A549 (cell line): Measurements from ENCODE around the gene NTRK2. TPM values are rescaled to one million over a fixed set of nuclear protein-coding genes. Genes with fewer than 3 reads are reported as not detected.

Experiments
- ATAC-seq, 2 experiments: fragments of 200-7000 bp in 1 of 2; fragments of >200 bp in 1 of 2; cut with Nextera tagmentation in 1 of 2; cut with Tn5 transposase in 1 of 2; 3 replicates each; pipeline versions ENCODE4 v1.8.0 to v1.9.1; 2018 to 2020; ENCODE audit warnings: mild to moderate bottlenecking in 1 of 2, moderate library complexity in 1 of 2
- CTCF ChIA-PET: fragments of 300-600 bp; sonication (Branson Sonifier 250); formaldehyde crosslinking; extraction: SDS; loops from one replicate; lab custom pipeline; 2021; ENCODE audit warnings: antibody characterized with exemption, inconsistent platforms; lab: Yijun Ruan, JAX
- POLR2A ChIA-PET: fragments of 350-600 bp; formaldehyde crosslinking; extraction: SDS; loops from one replicate; lab custom pipeline; 2021; ENCODE audit warnings: antibody characterized with exemption, inconsistent platforms; lab: Yijun Ruan, JAX
- DNase-seq, 2 experiments: peaks; one replicate each; pipeline versions ENCODE4 v3.0.0 to v3.0.0-alpha.2; 2011 to 2016; ENCODE audit warnings: low read depth in 1 of 2, low spot score in 1 of 2
- FAIRE-seq: peaks from 2 replicates; lab custom pipeline; 2011; peaks lifted over from hg19 to GRCh38; lab: Jason Lieb, UNC
- H3K27ac ChIP-seq, 2 experiments: fragments of >200 bp; sonication (Bioruptor Twin); formaldehyde crosslinking; 3 replicates each; pipeline ENCODE4 v1.5.1; 2016 to 2017
- H3K4me1 ChIP-seq: fragments of >200 bp; sonication (Bioruptor Twin); formaldehyde crosslinking; 3 replicates; pipeline ENCODE4 v1.6.1; 2016
- H3K4me2 ChIP-seq: fragments of >200 bp; sonication (Bioruptor Twin); formaldehyde crosslinking; 3 replicates; pipeline ENCODE4 v1.6.1; 2016
- H3K4me3 ChIP-seq: fragments of >200 bp; sonication (Bioruptor Twin); formaldehyde crosslinking; 3 replicates; pipeline ENCODE4 v1.5.1; 2016
- H3K9me3 ChIP-seq: fragments of >200 bp; sonication (Bioruptor Twin); formaldehyde crosslinking; 3 replicates; pipeline ENCODE4 v1.6.1; 2016
- CHD2 ChIP-seq: fragments of 150-350 bp; IDR thresholded peaks from 2 replicates; pipeline ENCODE4 v1.6.1; 2014; ENCODE audit warnings: low read length; ENCODE audit not compliant: partially characterized antibody
- FOSL2 ChIP-seq, 2 experiments: fragments of 450-650 bp in 1 of 2; fragments of >200 bp in 1 of 2; sonication (Bioruptor Twin) in 1 of 2; formaldehyde crosslinking; IDR thresholded peaks; 2 replicates each; pipeline versions ENCODE4 v1.5.0 to v1.6.1; 2016 to 2020; ENCODE audit warnings: mild to moderate bottlenecking in 1 of 2, moderate library complexity in 1 of 2
- FOXS1 ChIP-seq: fragments of 250-450 bp; sonication (Bioruptor Pico); IDR thresholded peaks from 2 replicates; pipeline ENCODE4 v1.5.0; 2020; ENCODE audit warnings: mild to moderate bottlenecking, moderate library complexity
- GATA3 ChIP-seq: IDR thresholded peaks from 2 replicates; pipeline ENCODE4 v1.6.1; 2012; ENCODE audit warnings: borderline replicate concordance
- HDAC2 ChIP-seq: fragments of 200-600 bp; sonication (generic); IDR thresholded peaks from 2 replicates; pipeline ENCODE4 v1.6.1; 2016
- HMGXB4 ChIP-seq: fragments of 250-450 bp; sonication (Bioruptor Pico); IDR thresholded peaks from 2 replicates; pipeline ENCODE4 v1.5.0; 2021; ENCODE audit warnings: mild to moderate bottlenecking, moderate library complexity, borderline replicate concordance
- HOXA7 ChIP-seq: fragments of 250-450 bp; sonication (Bioruptor Pico); IDR thresholded peaks from 2 replicates; pipeline ENCODE4 v1.5.0; 2020; ENCODE audit warnings: mild to moderate bottlenecking, moderate library complexity
- JUN ChIP-seq, 2 experiments: fragments of >200 bp; sonication (Bioruptor Twin); formaldehyde crosslinking; IDR thresholded peaks; 2 replicates in 1 of 2; 3 replicates in 1 of 2; pipeline ENCODE4 v1.6.1; 2016 to 2017
- MAZ ChIP-seq: fragments of 150-350 bp; IDR thresholded peaks from 2 replicates; pipeline ENCODE4 v1.6.1; 2014; ENCODE audit warnings: antibody characterized with exemption, low read depth, low read length, borderline replicate concordance
- PHF8 ChIP-seq: fragments of 200-600 bp; sonication (generic); IDR thresholded peaks from 2 replicates; pipeline ENCODE4 v1.6.1; 2016; ENCODE audit warnings: low read depth, mild to moderate bottlenecking, antibody characterized with exemption, moderate library complexity, borderline replicate concordance
- RCOR1 ChIP-seq: fragments of 150-350 bp; IDR thresholded peaks from 2 replicates; pipeline ENCODE4 v1.6.1; 2014; ENCODE audit warnings: antibody characterized with exemption, low read length, low read depth
- RFX5 ChIP-seq: fragments of 450-650 bp; IDR thresholded peaks from 2 replicates; pipeline ENCODE4 v1.7.1; 2014; ENCODE audit warnings: antibody characterized with exemption, mild to moderate bottlenecking, moderate library complexity
- SMC3 ChIP-seq: fragments of >200 bp; sonication (Bioruptor Twin); formaldehyde crosslinking; IDR thresholded peaks from 3 replicates; pipeline ENCODE4 v1.6.1; 2018; ENCODE audit warnings: inconsistent platforms
- ZFP36 ChIP-seq: fragments of 450-650 bp; IDR thresholded peaks from 2 replicates; pipeline ENCODE4 v1.6.1; 2014; ENCODE audit warnings: borderline replicate concordance; ENCODE audit not compliant: partially characterized antibody
- WGBS: methylation state at CpG from one replicate; pipeline ENCODE4 v1.1.6; 2017; ENCODE audit errors: missing lambda C conversion rate; 5-methylcytosine and 5-hydroxymethylcytosine counted together
- polyA plus RNA-seq, 4 experiments: library from polyadenylated mRNA; depleted of rRNA in 3 of 4; stranded (reverse); fragments of >200 nt; fragmentation: RNase III in 1 of 4; extraction: RNeasy Plus Mini Kit Qiagen cat#74134 plus additional on column Dnase treatment in 1 of 4; gene quantifications; 2 replicates in 3 of 4; 3 replicates in 1 of 4; pipeline ENCODE4 v1.2.3, GENCODE V29; 2011 to 2017
- TF ChIP-seq, protein P1 (sequence below): fragments of 200-600 bp; sonication (generic); IDR thresholded peaks from 2 replicates; pipeline ENCODE4 v1.6.1; 2016; ENCODE audit warnings: antibody characterized with exemption, mild to moderate bottlenecking, moderate library complexity
- TF ChIP-seq, protein P2 (sequence below): IDR thresholded peaks from 2 replicates; pipeline ENCODE4 v1.6.1; 2012

NTRK2 gene
- polyA plus RNA-seq, 2 of the 4 experiments (the other 2 are of a cell fraction), result 0.03 TPM

DNA sequence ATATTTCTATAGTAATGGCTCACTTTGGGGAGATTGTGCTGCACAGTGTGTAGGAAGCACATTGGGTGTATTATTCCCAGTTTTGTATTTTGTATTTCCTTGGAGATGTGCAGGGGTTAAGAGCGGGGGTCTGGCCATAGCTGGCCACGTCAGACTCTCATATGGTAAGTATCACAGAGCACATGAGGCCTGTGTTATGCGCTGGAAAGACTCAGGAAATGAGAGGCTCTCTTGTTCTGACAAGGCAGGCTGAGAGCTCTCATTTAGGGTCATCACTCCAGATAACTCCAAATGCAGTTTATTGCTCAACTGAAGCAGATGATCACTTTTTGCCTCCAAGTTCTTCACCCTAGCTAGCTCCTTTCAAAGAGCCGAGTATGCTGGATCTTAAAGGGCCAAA lies 205.7 kb downstream of the NTRK2 start:
- H3K9me3 ChIP-seq, result no peaks in the 10 kb centered on the region

DNA sequence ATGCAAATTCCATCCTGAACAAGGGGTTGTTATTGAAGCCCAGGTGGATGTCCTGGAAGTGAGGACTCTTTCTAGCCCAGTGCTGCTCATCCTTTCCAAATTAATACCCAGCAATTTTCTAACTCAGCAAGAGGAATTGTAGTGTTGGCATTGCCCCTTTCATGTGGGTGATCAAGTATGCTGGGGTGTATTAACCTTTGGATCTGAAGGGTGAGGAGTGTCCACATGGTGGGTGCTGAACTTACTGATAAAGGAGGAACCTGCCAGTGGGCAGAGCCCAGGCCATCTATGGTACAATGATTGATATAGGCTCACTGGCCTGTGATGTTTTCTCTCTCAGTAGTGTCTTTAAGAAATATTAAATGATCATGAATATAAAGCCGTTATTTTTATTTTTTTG lies 210.1 kb downstream of the NTRK2 start:
- 46% methylated on average over 1 of the region's 1 CpG for WGBS

More for the DNA sequence above, 205.7 kb downstream of the NTRK2 start:
- Histone ChIP-seq H3K4me2 (no peak overlapping the region), H3K27ac (no peak overlapping the region), H3K4me1 (no peaks in the 10 kb centered on the region), H3K4me3 (no peak overlapping the region)
- TF ChIP-seq HDAC2 (no peak), FOXS1 (no peak), HMGXB4 (no peak), PHF8 (no peak), JUN (IDR thresholded peaks at IDR 0.05) (no peak), FOSL2 (IDR thresholded peaks at IDR 0.05) (no peak), FOSL2 (CRISPR knock-in tag; IDR thresholded peaks at IDR 0.05) (no peak), RFX5 (no peak), SMC3 (no peak)
- TF ChIP-seq, protein P1, sequence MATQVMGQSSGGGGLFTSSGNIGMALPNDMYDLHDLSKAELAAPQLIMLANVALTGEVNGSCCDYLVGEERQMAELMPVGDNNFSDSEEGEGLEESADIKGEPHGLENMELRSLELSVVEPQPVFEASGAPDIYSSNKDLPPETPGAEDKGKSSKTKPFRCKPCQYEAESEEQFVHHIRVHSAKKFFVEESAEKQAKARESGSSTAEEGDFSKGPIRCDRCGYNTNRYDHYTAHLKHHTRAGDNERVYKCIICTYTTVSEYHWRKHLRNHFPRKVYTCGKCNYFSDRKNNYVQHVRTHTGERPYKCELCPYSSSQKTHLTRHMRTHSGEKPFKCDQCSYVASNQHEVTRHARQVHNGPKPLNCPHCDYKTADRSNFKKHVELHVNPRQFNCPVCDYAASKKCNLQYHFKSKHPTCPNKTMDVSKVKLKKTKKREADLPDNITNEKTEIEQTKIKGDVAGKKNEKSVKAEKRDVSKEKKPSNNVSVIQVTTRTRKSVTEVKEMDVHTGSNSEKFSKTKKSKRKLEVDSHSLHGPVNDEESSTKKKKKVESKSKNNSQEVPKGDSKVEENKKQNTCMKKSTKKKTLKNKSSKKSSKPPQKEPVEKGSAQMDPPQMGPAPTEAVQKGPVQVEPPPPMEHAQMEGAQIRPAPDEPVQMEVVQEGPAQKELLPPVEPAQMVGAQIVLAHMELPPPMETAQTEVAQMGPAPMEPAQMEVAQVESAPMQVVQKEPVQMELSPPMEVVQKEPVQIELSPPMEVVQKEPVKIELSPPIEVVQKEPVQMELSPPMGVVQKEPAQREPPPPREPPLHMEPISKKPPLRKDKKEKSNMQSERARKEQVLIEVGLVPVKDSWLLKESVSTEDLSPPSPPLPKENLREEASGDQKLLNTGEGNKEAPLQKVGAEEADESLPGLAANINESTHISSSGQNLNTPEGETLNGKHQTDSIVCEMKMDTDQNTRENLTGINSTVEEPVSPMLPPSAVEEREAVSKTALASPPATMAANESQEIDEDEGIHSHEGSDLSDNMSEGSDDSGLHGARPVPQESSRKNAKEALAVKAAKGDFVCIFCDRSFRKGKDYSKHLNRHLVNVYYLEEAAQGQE, result no peak
- TF ChIP-seq, protein P2, sequence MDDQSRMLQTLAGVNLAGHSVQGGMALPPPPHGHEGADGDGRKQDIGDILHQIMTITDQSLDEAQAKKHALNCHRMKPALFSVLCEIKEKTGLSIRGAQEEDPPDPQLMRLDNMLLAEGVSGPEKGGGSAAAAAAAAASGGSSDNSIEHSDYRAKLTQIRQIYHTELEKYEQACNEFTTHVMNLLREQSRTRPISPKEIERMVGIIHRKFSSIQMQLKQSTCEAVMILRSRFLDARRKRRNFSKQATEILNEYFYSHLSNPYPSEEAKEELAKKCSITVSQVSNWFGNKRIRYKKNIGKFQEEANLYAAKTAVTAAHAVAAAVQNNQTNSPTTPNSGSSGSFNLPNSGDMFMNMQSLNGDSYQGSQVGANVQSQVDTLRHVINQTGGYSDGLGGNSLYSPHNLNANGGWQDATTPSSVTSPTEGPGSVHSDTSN, result no peak
- FAIRE-seq (no peak), DNase-seq (no peak), ATAC-seq (no peak)
- ChIA-PET CTCF (interaction anchor here (0.6 to 1.1 kb wide), 2 partner anchors 19 to 28 kb away, joined by 4 read pairs; no protein-coding TSS in a partner anchor), POLR2A (no interaction called here)
- WGBS, result 52% methylated on average over 4 of the region's 4 CpGs

DNA sequence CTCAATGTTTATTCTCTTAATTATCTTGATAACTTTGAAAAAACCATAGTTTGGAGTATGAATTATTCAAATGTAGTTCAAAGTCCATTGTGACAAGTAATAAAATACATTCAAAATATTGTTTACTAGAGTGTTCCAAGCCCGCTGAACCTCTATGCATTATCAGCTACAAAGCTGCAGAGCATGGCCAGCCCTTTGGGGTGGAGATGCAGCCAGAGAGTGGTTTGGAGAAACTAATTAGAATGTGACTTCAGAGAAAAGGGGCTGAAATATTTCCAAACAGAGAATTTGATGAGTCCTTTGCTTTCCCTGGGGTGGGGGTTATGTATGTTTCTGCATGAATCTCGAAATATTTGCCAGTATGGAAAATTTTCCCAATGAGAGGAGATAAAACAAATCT lies 211.3 kb downstream of the NTRK2 start:
- FAIRE-seq (no peak), DNase-seq (no peak), ATAC-seq (no peak)
- TF ChIP-seq ZFP36 (no peak), MAZ (no peak), HMGXB4 (no peak), HOXA7 (CRISPR knock-in tag) (no peak), GATA3 (no peak), CHD2 (no peak), PHF8 (no peak)
- no peak overlapping the region for H3K4me3 ChIP-seq
- H3K4me1 ChIP-seq, result no peaks in the 10 kb centered on the region
- no peaks in the 10 kb centered on the region for H3K9me3 ChIP-seq
- ChIA-PET CTCF (no interaction called here), POLR2A (no interaction called here)
- no peak overlapping the region for H3K27ac ChIP-seq
- 37% methylated on average over 2 of the region's 2 CpGs for WGBS
- H3K4me2 ChIP-seq, result no peak overlapping the region

More for the DNA sequence above, 210.1 kb downstream of the NTRK2 start:
- Histone ChIP-seq H3K27ac (no peak overlapping the region), H3K9me3 (no peaks in the 10 kb centered on the region), H3K4me3 (no peak overlapping the region), H3K4me1 (no peaks in the 10 kb centered on the region), H3K4me2 (no peak overlapping the region)
- ChIA-PET CTCF (no interaction called here), POLR2A (no interaction called here)
- DNase-seq (no peak), FAIRE-seq (no peak), ATAC-seq (no peak)
- TF ChIP-seq RFX5 (no peak), RCOR1 (no peak)
- TF ChIP-seq, protein P2, result no peak
